DMS 273 (cell line): ENCODE results near the gene ZDHHC14.
A peak's percentile ranks its signal among the peaks of the same experiment; 100 is the strongest.

Experiments used
- DNase-seq: peaks from one replicate; lab custom pipeline; 2025; ENCODE audit not compliant: unreplicated experiment; lab: John Stamatoyannopoulos, UW

Gene ZDHHC14

DNA sequence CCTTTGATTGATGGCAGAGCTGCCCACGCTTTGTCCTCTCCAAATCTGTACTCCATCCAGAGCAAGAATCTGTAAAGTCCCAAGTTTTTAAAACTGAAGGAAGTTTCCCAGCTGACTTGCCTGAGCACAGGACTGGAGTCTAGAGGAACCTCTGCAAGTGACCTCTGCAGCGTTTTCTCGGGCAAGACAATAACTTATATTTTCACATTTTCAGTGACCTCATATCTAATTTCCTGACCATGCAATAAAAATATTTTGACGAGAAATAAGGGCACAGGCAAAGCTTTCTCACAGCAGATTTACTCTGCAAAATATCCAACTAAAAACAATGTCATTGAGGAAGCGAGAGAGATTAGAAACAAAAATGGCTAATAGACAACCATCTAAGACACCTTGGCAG lies 256.5 kb downstream of the ZDHHC14 start:
- no peak for DNase-seq

DNA sequence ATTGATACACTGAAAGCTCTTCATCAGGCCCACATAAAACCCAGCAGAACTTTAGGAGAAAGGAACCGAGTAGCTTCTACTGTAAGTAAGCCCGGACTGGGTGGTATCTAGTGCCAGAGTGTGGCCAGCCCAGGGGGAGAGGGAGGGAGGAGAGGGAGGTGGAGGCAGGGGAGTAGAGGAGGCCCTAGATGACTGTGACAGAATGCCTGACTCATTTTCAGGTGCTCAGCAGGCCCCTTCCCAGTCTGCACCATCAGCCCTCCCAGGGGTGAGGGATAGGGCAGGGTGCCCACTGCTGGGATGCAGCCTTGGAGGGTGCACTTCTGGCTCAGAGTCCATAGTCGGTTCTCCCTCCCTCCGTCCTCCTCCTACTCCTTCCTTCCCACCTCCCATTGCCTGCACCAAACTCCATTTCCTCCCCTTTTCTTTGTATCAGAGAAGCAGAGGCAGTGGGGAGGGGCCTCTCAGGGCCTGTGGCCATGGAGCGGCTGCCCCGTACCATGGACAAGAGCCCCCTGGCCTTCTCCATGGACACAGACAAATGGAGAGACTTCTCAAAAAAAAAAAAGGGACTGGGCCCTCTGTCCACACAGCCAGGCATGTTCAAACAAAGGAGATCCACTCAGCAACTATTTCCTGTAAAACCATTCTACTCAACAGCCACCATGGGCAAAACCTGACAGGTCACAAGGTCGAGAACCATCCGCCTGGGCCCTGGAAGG lies 257.1 kb downstream of the ZDHHC14 start:
- no peak for DNase-seq

DNA sequence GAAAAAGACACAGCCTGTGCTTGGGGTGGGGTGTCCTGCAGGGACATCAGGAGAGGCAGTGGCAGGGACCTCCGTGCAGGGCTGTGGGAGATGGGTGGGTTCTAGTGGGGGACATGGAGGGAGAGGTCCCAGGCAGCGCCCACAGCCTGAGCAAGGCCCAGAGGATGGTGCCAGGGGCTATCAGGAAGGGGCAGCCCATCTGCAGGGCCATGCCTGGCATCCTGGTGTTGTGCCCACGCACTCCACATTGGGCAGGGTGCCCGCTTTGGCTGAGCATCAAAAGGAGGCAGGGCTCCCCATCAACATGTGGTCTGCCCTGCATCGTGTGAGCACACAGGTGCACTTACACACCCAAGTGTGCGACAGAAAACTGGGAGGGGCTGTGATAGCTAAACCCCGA lies 257.8 kb downstream of the ZDHHC14 start:
- DNase-seq, result peak; percentile 9

DNA sequence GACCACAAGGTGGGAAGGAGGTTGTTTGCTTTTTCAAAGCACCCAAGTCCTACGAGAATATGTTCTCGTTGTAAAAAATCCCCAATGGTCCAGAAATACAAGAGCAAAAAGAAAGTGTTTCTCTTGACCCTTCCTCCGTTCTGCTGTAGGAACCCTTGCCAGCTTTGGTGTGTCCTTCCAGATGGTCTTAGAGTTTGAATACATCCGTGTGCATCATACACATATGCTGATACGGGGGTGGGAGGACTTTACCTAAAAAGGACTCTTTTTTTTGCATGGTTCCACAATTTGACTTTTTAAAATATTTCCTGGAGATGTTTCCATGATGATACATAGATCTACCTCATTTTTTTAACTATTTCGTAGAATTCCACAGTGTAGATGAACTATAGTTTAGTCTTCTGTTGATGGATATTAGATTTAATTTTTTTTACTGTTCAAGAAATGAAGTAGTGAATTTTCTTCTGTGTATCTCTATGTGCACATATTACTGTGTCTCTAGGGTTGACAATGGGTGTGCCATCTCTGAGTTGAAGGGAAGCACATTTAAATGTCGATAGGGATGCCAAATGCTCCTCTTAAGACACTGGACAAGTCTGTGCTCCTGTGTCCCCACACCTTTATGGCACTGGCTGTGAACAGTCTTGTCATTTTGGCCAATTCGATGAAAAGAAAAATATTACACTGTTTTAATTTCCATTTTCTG lies 259.9 kb downstream of the ZDHHC14 start:
- no peak for DNase-seq

DNA sequence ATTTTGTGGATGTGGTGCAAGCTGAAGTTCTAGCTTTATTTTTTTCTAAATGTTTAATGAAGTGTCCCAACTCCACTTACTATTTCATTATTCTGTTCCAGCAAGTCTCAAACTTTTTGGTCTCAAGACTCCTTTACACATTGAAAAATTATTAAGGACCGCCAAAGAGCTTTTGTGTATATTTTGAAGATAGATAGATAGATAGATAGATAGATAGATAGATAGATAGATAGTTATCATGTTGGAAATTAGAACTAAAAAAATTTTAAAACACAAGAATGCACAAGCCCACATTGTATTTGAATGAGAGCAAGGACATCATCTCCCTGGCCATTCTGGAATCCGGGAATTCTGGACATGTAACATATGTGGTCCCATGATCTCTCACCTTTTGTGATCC lies 260.8 kb downstream of the ZDHHC14 start:
- no peak for DNase-seq

DNA sequence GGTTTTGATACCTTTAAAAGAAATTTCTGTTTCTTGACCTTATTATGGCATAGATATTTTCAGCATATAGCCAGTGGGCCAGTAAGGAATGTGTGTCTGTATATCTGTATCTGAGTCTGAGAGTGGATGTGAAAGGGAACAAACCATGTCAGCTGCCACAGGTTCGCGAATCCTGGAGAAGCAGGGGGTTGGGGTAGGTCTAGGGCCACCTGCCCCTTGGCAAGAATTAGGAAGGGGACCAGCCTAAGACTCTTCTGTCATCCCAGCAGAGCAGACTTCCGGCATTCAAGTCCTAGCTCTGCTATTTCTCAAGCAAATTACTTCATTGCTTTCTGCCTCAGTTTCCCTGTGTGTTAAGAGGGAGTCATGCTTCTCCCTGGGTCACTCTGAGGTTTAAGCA lies 261.7 kb downstream of the ZDHHC14 start:
- DNase-seq, result no peak

DNA sequence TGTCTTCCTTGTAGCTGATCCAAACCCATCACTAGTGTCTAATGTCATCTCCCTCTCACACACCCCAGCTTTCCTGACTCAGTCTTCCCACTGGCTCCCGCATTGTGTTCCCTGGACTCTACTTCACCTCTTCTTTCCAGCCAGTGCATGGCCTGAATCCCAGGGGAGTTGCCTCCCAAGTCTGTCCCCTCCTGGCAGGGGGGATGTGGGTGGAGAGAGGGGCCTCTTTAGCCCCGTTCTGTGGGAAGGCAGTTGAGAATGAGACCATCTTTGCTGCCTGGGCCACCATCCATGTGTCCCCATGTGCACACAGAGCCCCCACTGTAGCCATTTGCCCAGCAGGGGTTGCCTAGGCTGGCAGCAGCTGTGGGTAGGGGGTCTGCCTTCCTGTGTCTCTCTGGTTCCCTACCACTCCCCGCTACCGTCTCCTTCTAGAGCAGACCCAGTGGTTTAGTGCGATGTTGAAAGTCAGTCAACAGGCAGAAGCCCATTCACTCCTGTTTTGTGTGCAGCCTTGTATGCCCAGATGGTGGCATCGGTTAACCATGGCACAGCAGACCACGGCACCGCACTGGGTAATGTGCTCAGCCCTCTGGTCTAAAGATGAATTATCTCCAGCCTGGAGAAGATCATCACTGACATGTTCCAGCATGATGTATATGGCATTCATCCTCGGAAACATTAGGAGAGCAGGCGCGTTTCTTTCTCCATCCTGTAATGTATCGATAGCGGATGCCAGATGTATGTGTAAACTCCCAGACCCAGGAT lies 263.2 kb downstream of the ZDHHC14 start:
- DNase-seq, result peak; percentile 37

DNA sequence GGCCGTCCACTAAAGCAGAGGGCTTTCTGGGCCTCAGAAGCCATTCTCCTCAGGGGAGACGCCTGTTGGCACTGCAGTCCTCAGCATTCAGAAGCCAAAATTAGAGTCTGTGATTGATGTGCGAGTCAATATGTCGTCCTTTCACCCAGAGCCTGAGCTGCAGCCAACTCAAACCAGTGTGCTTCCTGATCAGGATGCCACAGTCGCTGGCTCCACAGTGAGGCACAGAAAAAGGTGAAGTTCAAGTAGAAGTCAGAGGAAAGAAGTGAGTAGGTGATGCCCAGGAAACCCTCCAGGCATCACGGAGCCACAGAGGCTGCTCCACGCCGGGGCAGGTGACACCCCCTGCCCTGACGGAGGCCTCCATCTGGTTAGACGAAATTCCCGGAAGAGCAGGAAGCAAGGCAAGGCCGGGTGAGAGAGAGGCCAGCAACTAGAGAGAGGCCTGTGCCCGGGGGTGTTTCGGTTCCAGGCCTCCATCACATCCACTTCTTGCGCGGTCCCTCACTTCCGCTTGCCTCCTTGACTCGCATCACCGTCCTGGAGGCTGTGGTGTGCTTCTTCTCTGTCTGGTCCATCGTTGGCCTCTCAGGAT lies 264.3 kb downstream of the ZDHHC14 start:
- DNase-seq, result no peak

DNA sequence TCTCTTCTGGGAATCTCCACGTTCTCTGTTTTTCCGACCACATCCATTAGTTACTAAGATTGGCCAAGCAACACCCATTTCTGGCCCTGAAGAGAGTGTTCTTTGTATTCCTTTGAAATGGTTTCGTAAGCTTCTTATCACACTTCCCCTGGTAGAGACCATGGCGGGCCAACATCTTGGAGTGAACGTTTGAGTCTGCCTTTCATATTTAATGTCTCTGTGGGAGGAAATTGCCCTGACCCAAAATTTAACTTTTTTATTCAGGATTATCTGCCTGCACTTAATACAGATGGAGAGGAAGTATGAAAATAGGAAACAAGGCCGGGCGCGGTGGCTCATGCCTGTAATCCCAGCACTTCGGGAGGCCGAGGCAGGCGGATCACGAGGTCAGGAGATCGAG lies 265.0 kb downstream of the ZDHHC14 start:
- no peak for DNase-seq

DNA sequence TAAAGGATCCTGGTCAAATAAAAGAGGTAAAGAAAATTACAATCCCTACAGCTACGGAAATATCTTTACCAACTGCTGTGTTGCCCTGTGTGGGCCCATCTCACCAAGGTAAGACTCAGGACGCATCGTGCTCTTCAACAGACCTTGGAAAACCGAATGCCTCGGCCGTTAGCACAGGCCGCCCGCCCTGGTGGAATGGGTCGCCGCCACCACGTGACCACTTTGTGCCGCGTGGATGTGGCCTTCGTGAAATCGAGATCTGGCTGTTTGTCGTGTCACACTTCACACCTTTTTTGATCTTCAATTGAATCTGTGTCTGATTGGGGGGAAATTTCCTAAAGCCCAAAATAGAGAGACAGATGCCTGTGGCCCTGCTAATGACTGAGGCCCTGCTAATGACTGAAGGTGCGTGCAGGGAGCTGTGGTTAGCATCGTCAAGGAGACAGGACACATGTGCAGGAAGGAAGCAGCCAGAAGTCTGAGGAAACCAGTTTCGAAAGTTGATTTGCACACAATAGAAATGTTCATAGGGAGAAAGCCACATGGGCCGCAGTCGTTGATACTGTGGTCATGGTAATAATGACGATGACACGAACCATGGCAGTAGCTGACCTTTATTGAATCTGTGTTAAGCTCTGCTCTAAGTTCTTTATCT lies 266.4 kb downstream of the ZDHHC14 start:
- no peak for DNase-seq

DNA sequence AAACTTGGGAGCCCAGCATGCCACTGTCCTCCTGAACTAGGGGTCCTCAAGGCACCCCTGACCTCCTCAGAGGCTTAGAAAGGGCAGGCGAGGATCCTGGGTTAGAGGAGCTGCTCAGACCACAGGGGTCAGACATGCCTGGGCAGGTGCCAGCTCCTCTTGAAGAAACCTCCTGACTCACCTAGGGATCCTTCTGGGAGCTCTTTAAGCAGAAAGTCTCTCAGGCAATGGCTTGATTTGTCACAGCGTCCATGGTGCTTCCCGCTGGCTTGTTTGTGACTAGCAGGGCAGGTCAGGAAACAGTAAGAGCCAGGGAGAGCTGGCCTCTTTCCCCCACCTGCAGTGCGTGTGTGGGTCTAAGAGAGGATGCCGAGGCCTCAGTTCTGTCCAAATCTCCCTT lies 267.6 kb downstream of the ZDHHC14 start:
- DNase-seq, result peak; percentile 51

DNA sequence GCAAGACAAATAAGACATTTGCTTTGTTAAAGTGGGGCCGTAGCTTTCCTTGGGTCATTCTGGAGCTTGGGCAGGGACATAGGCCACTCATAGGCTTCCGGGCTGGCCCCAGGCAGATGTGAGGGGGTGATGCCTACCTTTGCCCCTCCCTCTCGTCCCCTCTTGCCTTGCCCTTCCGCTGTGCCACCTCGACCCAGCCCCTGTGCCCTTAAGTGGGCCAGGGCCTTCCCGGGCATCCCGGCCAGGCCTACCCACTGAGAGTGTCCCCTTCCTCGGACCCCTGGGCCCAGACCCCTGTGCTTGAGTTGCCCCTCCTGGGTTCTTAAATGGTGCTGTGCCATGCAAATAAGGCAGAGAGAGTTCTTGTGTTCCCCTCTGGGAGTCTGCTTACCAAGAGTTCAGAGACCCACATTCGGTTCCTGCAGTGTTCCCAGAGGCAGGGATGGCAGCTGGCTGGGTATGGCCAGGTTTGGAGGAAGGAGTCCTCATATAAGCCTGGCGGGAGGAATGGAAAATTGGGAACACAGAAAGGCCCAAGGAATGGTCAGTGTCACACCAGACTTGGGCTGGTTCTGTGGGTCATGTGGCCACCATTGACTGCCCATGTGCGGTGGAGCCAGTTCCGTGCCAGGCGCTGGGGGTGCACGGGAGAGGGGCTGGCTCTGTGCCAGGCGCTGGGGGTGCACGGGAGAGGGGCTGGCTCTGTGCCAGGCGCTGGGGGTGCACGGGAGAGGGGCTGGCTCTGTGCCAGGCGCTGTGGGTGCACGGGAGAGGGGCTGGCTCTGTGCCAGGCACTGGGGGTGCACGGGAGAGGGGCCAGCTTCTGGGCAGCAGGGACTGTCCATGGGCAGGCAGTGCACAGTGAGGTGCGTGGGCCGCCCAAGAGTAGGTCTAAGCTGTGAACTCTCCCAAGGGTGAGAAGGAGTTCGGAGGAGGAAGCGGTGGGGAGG lies 268.6 kb downstream of the ZDHHC14 start:
- DNase-seq, result peak; percentile 42

DNA sequence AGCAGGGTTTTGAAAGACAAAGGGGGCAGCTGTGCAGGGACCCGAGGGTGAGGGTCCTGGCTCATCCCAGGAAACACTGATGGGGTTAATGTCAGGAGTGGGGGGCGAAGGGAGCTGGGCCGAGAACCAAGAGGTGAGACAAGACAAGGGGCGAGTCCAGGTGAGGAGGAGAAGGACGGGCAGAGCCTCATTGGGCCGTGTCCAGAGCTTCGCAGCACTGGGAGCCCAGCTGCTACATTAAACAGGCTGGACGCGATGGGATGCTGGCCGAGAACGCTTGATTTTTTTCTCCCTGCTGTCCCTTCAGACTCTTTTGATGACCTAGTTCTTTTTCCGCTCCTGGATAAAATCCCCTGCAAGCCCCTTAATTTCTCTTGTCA lies 269.3 kb downstream of the ZDHHC14 start:
- no peak for DNase-seq

DNA sequence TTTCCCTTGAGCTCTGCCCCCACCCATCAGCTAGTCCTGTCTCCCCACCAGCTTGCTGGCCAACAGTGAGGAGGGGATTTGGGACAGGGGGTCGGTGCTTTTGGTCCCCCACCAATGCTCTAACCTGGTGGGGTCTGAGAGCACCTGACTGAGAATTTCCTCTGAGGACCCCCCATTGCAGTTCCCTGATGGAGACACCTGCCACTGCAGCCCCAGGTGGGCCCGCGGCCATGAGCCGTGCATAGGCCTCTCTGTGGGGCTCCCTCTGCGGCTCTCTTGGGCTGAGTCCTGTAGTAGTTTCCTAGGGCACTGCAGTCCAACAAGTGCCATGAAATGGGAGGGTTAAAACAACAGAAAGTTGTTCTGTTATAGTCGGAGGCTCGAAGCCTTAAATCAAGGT lies 269.8 kb downstream of the ZDHHC14 start:
- no peak for DNase-seq

DNA sequence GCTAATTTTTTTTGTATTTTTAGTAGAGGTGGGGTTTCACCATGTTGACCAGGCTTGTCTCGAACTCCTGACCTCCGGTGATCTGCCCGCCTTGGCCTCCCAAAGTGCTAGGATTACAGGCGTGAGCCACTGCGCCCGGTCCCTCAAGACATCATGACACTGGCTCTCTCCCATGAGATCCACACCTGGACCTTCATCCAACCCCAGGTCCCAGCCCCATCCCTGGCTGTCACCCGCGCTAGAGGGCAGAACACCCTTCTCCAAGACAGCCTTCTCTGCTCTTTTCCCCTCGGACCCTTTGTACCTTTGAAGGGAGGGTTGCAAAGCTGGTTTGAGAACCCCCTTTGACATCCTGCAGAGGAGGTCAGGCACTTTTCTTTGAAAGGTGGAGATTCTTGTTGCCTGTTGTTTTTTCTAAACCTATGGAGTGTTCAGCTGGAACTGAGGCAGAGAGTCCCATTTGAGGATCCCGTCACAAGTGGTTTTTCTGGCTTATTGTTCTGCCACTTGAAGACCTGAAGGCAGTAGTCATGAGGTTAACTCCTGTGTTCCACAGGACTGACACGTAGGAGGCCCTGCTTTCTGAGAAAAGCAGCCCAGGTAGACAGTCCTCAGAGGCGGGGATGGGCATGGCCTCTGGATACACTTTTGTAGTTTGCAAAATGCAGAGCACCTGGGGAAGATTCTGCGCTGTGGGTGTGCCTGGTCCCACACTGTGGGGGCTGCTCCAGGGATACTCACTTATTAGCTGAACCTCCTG lies 270.9 kb downstream of the ZDHHC14 start:
- DNase-seq, result no peak

DNA sequence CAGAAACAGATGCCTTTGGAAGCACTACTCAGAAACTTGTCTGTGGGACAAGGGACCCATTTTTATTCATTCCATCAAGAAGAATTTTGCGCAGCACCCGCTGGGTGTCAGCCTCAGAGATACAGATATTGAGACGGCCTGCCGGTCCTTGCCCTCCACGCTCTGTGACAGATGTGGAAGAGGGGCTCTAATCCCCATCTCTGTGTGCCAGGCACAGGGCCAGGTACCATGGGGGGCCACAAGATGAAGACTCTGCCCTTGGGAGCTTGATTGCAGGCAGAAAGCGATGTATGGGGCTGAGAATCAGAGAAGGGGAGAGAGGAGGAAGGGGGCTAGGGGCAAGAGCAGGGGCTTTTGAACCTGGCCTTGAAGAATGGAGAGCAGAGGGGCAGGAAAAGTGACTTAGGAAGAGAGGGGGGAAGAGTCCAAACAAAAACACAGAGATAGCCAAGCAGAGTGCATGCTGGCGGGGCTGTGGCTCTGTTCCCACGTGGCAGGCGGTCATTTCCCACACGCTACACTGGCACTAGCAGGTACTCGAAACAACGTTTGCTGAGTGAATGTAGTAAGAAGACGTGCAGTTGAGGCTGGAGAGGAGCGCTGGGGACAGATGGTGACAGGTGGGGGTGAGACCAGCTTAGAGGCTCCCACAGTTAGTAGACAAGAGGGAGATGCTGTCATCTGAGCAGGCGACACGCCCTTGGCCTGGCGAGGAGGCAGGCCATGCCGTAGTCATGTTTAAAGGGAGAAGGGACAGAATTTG lies 271.8 kb downstream of the ZDHHC14 start:
- DNase-seq, result no peak

DNA sequence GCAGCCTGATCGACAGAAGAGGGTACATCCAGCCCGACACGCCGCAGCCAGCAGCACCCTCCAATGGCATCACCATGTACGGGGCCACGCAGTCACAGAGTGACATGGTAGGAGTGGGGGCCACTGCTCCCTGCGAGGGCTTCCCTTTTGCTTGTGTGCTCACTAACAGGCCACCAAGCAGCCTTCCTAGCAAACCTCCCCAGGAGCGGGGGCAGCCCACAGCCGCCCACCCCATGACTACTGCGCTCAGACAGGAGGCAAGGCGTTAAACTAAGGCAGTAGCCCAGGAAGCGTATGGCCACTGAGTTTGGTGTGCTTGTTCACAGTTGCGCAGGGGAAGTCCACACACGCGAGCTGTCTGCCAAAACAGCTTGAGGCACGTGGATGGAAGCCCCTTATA lies 272.5 kb downstream of the ZDHHC14 start:
- DNase-seq, result no peak

DNA sequence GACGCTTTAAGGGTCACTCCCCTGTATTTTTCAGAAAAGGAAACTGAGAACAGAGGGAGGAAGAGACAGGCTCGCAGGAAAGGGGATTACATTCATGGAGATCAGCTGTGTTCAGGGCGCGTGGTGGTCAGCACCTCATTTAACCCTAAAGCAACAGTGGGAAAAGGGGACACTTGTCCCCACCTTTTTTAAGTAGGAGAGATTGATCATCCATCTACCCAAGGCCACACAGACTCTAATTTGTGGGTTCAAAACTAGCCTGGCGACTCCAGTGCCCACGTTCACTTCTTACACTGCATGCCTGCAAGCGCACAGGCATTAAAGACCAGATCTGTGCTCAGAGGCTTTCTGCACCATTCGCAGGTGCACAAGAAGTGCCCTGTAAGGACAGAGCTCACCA lies 274.1 kb downstream of the ZDHHC14 start:
- no peak for DNase-seq
